OCI-LY7 (cell line): ENCODE measurements around the gene NDUFA12. TPM values are rescaled to one million over a fixed set of nuclear protein-coding genes. Genes with fewer than 3 reads are reported as not detected.
A peak's percentile ranks its signal among the peaks of the same experiment; 100 is the strongest.

Experiments used
- BruUV-seq: library from RNA; stranded (reverse); fragments of 400-500 nt; replicated peaks from 2 replicates; lab custom pipeline; 2021; lab: Mats Ljungman, UMichigan
- CTCF ChIA-PET: fragments of 300-600 bp; sonication (Branson Sonifier 250); formaldehyde crosslinking; loops from one replicate; lab custom pipeline; 2022; ENCODE audit warnings: antibody characterized with exemption; ENCODE audit not compliant: unreplicated experiment; lab: Charles Lee
- POLR2A ChIA-PET: fragments of 300-600 bp; sonication (Branson Sonifier 250); formaldehyde crosslinking; loops from one replicate; lab custom pipeline; 2022; ENCODE audit warnings: antibody characterized with exemption; lab: Charles Lee
- DNase-seq: peaks from one replicate; pipeline ENCODE4 v3.0.0-alpha.2; 2015; ENCODE audit warnings: low spot score
- H2AFZ ChIP-seq: fragments of 200-600 bp; sonication (generic), shearing (Covaris generic); 2 replicates; pipeline ENCODE4 v1.6.1; 2014; ENCODE audit warnings: mild to moderate bottlenecking, antibody characterized with exemption, low read length, moderate library complexity
- H3K27ac ChIP-seq: fragments of 200-600 bp; sonication (generic); 2 replicates; pipeline ENCODE4 v1.5.1; 2014; ENCODE audit warnings: mixed run types, low read depth, mild to moderate bottlenecking, moderate library complexity, low read length, inconsistent platforms; ENCODE audit not compliant: poor library complexity, severe bottlenecking
- H3K36me3 ChIP-seq: fragments of 200-600 bp; sonication (generic); 2 replicates; pipeline ENCODE4 v1.6.1; 2014; ENCODE audit warnings: mild to moderate bottlenecking, antibody characterized with exemption, low read length, moderate library complexity, mixed read lengths; ENCODE audit not compliant: insufficient read depth
- H3K4me1 ChIP-seq: fragments of 200-600 bp; sonication (generic); 2 replicates; pipeline ENCODE4 v1.5.1; 2014; ENCODE audit warnings: mild to moderate bottlenecking, low read length; ENCODE audit not compliant: insufficient read depth, poor library complexity, severe bottlenecking
- H3K4me2 ChIP-seq: fragments of 200-600 bp; sonication (generic); 2 replicates; pipeline ENCODE4 v1.6.1; 2014; ENCODE audit warnings: mild to moderate bottlenecking, low read length
- H3K4me3 ChIP-seq: fragments of 200-600 bp; sonication (generic); 2 replicates; pipeline ENCODE4 v1.5.1; 2014; ENCODE audit warnings: mild to moderate bottlenecking, low read depth, low read length; ENCODE audit not compliant: poor library complexity, severe bottlenecking
- H3K79me2 ChIP-seq: fragments of 200-600 bp; sonication (generic); 2 replicates; pipeline ENCODE4 v1.6.1; 2016; ENCODE audit warnings: low read depth, mild to moderate bottlenecking, low read length, moderate library complexity, mixed read lengths; ENCODE audit not compliant: insufficient read depth
- H3K9me2 ChIP-seq: fragments of 200-600 bp; sonication (generic); 2 replicates; pipeline ENCODE4 v1.6.1; 2016; ENCODE audit warnings: mild to moderate bottlenecking, low read length, mixed read lengths; ENCODE audit not compliant: insufficient read depth
- H3K9me3 ChIP-seq: fragments of 200-600 bp; sonication (generic); 2 replicates; pipeline ENCODE4 v1.6.1; 2014; ENCODE audit warnings: mild to moderate bottlenecking, mixed run types, low read length, mixed read lengths
- H4K20me1 ChIP-seq: fragments of 200-600 bp; sonication (generic); 2 replicates; pipeline ENCODE4 v1.6.1; 2014; ENCODE audit warnings: mild to moderate bottlenecking, antibody characterized with exemption, low read length, moderate library complexity, mixed read lengths; ENCODE audit not compliant: insufficient read depth
- CTCF ChIP-seq: fragments of 200-600 bp; sonication (generic); conservative IDR thresholded peaks from 2 replicates; pipeline ENCODE4 v1.5.1; 2014; ENCODE audit warnings: mild to moderate bottlenecking, antibody characterized with exemption, low read length, moderate library complexity, mixed read lengths
- EZH2phosphoT487 ChIP-seq: fragments of 200-600 bp; sonication (generic); IDR thresholded peaks from 2 replicates; pipeline ENCODE4 v1.6.1; 2018; ENCODE audit warnings: low read depth, borderline replicate concordance, mild to moderate bottlenecking, mixed run types, antibody characterized with exemption, low read length, moderate library complexity, mixed read lengths
- intact Hi-C: fragments of 100-400 bp; cut with micrococcal nuclease; formaldehyde crosslinking; loops from one replicate; pipeline ENCODE4 v1.10.0; 2022; ENCODE audit not compliant: unreplicated experiment
- total RNA-seq, 2 experiments: library from RNA; depleted of rRNA in 1 of 2; stranded (reverse); fragments of >200 nt in 1 of 2; shearing (Covaris generic) in 1 of 2; gene quantifications; 2 replicates each; pipeline ENCODE4 v1.2.3, GENCODE V29; 2014 to 2022

NDUFA12 gene
- total RNA-seq, 2 experiments from 2014 or later, result 127 to 147 TPM

GRCh38 chr12:95002754-95003153 lies 743 bp downstream of the NDUFA12 start:
- DNase-seq, result peak; percentile 15
- peaks cover 36% of the 10 kb centered on the region for H3K4me1 ChIP-seq
- H3K9me3 ChIP-seq, result peaks cover 18% of the 10 kb centered on the region; the same call in 1 of the 2 replicates
- peaks cover 39% of the 10 kb centered on the region for H3K36me3 ChIP-seq
- H3K79me2 ChIP-seq, result peaks cover 46% of the 10 kb centered on the region
- intact Hi-C loops, result loop anchor here (5.0 kb wide), 1 partner anchor 1195 kb away; no protein-coding TSS in a partner anchor
- BruUV-seq, result no TSS peak
- H3K27ac ChIP-seq, result peak overlapping the region; percentile 56
- TF ChIP-seq EZH2phosphoT487 (no peak), CTCF (no peak)
- POLR2A ChIA-PET, result interaction anchor here (0.6 to 3.0 kb wide), 6 partner anchors 8 to 24 kb away, joined by 3 to 27 read pairs (median 4); no protein-coding TSS in a partner anchor
- no peaks in the 10 kb centered on the region for H3K9me2 ChIP-seq
- peak overlapping the region; percentile 80 for H3K4me3 ChIP-seq
- peak overlapping the region; percentile 87 for H3K4me2 ChIP-seq
- H2AFZ ChIP-seq, result peak overlapping the region; percentile 63
- no peaks in the 10 kb centered on the region for H4K20me1 ChIP-seq
- CTCF ChIA-PET, result no interaction called here

GRCh38 chr12:94998326-94998725 lies 5.2 kb downstream of the NDUFA12 start:
- H3K9me3 ChIP-seq, result no peaks in the 10 kb centered on the region
- H3K27ac ChIP-seq, result no peak overlapping the region
- TSS peak; percentile 12 for BruUV-seq
- H3K4me2 ChIP-seq, result peak overlapping the region; percentile 47
- DNase-seq, result no peak
- H3K9me2 ChIP-seq, result no peaks in the 10 kb centered on the region
- peaks cover 31% of the 10 kb centered on the region for H3K4me1 ChIP-seq
- TF ChIP-seq CTCF (no peak), EZH2phosphoT487 (no peak)
- ChIA-PET CTCF (no interaction called here), POLR2A (interaction anchor here (1.3 kb wide), 1 partner anchor 9 kb away, joined by 3 read pairs; no protein-coding TSS in a partner anchor)
- H3K4me3 ChIP-seq, result no peak overlapping the region
- no peaks in the 10 kb centered on the region for H4K20me1 ChIP-seq
- H3K79me2 ChIP-seq, result peaks cover 65% of the 10 kb centered on the region
- no peak overlapping the region for H2AFZ ChIP-seq
- peaks cover 72% of the 10 kb centered on the region for H3K36me3 ChIP-seq
- intact Hi-C loops, result no loop called here

- Histone ChIP-seq H3K9me2 (no peaks in the 10 kb centered on the region), H4K20me1 (0 out of 2 replicates have a peak, but pooled peaks cover 1% of the 10 kb centered on the region), H3K36me3 (peaks cover 76% of the 10 kb centered on the region), H3K4me1 (peaks cover 31% of the 10 kb centered on the region), H3K4me2 (no peak overlapping the region), H3K4me3 (no peak overlapping the region), H3K79me2 (peaks cover 59% of the 10 kb centered on the region), H2AFZ (no peak overlapping the region), H3K27ac (no peak overlapping the region), H3K9me3 (no peaks in the 10 kb centered on the region)
- TF ChIP-seq CTCF, result no peak
- TF ChIP-seq EZH2phosphoT487, result no peak
- BruUV-seq, result no TSS peak
- intact Hi-C loops, result no loop called here
- ChIA-PET CTCF (no interaction called here), POLR2A (interaction anchor here (1.3 kb wide), 1 partner anchor 8 kb away, joined by 3 read pairs; no protein-coding TSS in a partner anchor)
- DNase-seq, result no peak
Observed at GRCh38 chr12:94997726-94998125, 5.8 kb downstream of the NDUFA12 start.
